ENCODE measurements around the gene TIGD4. TPM values are rescaled to one million over a fixed set of nuclear protein-coding genes. Genes with fewer than 3 reads are reported as not detected.
A peak's percentile ranks its signal among the peaks of the same experiment; 100 is the strongest.
"Not testable (repeated sequence)": the region's sequence is repeated elsewhere in the genome, so short reads cannot be mapped to it uniquely, and the experiment has no call there.

Gene TIGD4
- polyA plus RNA-seq, 3 donors, result 1.8 to 2.1 (median 2.0) TPM

DNA sequence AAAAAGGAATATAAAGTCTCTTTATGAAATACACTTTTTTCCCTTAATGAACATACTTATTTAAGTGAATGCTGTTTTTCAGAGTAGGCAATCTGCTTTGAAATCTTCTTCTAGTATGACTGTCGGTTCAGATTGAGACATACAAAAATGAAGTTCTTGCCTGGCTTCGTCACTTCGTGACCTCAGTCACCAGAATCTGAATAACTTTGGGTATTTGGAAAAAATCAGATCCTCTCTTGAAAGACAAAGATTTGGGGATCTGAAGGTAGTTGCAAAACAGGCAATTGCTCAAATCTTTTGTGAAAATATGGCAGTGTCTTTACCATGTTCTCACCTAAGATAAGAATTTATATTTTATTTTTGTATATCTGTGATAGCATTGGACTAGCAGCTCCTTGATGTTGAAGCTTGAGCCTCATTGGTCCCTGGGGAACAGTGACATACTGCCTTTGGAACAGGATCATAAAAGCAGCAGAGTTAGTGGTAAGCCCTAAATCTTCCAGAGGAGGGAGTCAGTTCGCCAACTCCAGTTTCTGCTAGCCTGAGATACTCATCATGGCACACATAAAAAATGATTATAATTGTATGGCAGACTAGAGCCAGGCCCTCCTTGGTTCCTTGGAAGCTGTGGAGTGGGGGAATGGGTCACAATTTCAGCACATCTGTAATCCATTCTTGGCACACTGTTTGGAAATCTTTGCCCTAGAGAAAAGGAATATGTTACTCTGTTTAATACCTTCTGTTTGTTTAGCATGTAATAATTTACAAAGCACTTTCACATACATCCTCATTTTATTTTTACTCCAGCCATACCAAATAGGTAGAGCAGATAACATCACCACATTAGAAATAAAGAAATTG, 5.2 kb upstream of the TIGD4 start:
- no peak for DNase-seq (ENCODE audit: low read depth in 3 of 3, low spot score in 2 of 3)

GRCh38 chr4:152780267-152780778, 793 bp upstream of the TIGD4 start:
- DNase-seq (ENCODE audit: low read depth in 3 of 3, low spot score in 2 of 3), result peak in 2 of 3 donors; percentile 24 to 34

- peak; percentile 18 to 33 (median 32) for DNase-seq (ENCODE audit: low read depth in 3 of 3, low spot score in 2 of 3)
Observed at GRCh38 chr4:152778656-152779512, 646 bp downstream of the TIGD4 start.

DNA sequence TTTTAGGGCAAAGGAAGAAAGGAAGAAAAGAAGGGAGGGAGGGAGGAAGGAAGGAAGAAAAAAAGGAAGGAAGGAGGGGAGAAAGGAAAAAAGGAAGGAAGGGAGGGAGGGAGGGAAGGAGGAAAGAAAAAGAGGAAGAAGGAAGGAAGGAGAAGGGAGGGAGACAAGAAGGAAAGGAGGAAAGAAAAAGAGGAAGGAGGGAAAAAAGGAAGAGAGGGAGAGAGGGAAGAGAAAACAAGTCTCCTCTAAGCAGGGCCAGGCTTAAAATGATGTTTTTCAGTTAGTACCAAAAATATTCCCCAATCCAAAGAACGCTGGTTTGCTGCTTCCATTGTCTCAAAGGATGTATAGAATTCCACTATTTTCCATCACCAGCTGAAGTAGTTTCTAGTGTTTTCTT, 2.0 kb downstream of the TIGD4 start:
- no peak for DNase-seq (ENCODE audit: low read depth in 3 of 3, low spot score in 2 of 3)

DNA sequence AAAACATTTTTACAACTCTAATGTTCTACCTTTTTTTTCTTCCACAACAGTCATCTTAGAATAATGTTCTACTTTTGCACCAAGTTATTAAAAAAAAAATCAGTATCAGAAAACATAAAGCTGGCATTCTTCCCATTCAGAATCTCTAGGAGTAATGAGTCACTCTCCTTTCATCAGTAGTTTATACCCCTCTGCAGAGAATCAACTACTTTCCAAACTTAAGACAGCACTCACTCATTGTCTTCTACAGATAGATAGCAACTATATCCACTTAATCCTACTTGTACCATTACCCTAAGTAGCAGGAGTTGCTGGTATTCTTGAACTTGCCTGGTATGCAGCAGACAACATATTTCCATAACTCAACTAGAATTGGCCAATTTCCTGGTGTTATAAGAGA, 3.2 kb downstream of the TIGD4 start:
- no peak for DNase-seq (ENCODE audit: low read depth in 3 of 3, low spot score in 2 of 3)

GRCh38 chr4:152773953-152774352, 5.6 kb downstream of the TIGD4 start:
- no peak for DNase-seq (ENCODE audit: low read depth in 3 of 3, low spot score in 2 of 3)

- DNase-seq (ENCODE audit: low read depth in 3 of 3, low spot score in 2 of 3), result no peak
Observed at GRCh38 chr4:152773339-152773738, 6.2 kb downstream of the TIGD4 start.

GRCh38 chr4:152771741-152772533, 7.6 kb downstream of the TIGD4 start:
- DNase-seq (ENCODE audit: low read depth in 3 of 3, low spot score in 2 of 3), result no peak

DNA sequence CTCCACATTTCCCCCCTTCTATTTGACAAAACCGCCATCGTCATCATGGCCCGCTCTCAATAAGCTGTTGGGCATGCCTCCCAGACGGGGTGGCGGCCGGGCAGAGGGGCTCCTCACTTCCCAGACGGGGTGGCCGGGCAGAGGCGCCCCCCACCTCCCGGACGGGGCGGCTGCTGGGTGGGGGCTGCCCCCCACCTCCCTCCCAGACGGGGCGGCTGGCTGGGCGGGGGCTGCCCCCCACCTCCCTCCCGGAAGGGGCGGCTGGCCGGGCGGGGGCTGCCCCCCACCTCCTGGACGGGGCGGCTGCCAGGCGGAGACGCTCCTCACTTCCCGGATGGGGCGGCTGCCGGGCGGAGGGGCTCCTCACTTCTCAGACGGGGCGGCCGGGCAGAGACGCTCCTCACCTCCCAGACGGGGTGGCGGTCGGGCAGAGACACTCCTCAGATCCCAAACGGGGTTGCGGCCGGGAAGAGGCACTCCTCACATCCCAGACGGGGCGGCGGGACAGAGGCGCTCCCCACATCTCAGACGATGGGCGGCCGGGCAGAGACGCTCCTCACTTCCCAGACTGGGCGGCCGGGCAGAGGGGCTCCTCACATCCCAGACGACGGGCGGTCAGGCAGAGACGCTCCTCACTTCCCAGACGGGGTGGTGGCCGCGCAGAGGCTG, 14.3 kb downstream of the TIGD4 start:
- not testable (repeated sequence) for DNase-seq (ENCODE audit: low read depth in 3 of 3, low spot score in 2 of 3)

DNA sequence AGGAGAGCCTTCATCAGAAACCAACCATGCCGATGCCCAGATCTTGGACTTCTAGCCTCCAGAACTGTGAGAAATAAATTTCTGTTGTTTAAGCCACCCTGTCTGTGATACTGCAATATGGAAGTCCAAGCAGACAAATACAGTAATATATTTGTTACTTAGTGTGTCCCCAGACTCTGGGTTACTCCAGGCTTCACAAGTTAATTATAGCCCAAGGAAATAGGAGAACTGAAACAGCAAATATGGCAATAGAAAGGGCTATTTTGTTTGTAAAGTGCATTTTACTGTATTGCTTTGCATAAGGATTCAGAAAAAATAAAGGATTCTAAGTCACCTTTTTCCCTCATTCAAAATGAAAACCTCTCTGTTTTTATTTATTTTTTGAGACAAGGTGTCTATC, 15.7 kb downstream of the TIGD4 start:
- no peak for DNase-seq (ENCODE audit: low read depth in 3 of 3, low spot score in 2 of 3)

DNA sequence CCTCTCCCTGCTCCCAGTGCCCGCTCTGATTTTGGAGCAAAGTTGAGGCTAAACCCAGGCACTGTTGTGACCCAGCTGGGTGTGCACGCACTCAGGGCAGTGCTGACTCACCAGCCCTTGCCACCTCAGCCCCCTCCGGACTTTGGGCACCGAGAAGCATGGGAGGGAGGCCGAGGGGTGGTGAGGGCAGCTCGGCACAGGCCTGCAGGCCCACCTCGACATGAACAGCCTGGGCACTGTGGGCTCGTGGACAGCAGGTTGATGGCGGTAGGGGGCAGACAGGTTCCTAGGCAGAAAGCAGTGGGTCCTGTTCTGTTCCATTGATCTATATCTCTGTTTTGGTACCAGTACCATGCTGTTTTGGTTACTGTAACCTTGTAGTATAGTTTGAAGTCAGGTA, 30.9 kb downstream of the TIGD4 start:
- DNase-seq (ENCODE audit: low read depth in 3 of 3, low spot score in 2 of 3), result no peak

GRCh38 chr4:152747444-152747843, 32.1 kb downstream of the TIGD4 start:
- no peak for DNase-seq (ENCODE audit: low read depth in 3 of 3, low spot score in 2 of 3)

- DNase-seq (ENCODE audit: low read depth in 3 of 3, low spot score in 2 of 3), result no peak
Observed at GRCh38 chr4:152738827-152739226, 40.7 kb downstream of the TIGD4 start.

GRCh38 chr4:152735906-152736305, 43.6 kb downstream of the TIGD4 start:
- DNase-seq (ENCODE audit: low read depth in 3 of 3, low spot score in 2 of 3), result no peak

DNA sequence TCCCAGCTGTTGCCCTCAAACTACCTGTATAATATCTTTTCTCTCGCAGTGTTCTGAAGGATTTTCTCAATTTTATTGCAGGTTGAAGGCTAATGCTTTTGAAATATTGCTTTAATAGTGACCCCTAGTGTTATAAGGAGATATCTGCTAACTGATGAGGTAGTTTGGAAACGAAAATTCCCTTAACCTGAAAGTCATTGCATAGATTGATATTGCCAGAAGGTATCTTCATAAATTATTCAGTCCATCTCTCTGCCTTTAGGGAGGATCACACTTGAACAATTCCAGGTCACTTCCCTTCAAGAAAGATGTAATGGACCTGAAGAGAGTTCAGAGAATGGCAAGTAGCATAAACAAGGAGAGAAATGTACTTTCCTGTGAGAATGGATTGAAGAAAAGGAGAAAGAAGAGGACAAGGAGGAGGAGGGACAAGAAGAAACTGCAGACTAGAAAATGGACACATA, 44.1 kb downstream of the TIGD4 start:
- DNase-seq (ENCODE audit: low read depth in 3 of 3, low spot score in 2 of 3), result no peak

DNA sequence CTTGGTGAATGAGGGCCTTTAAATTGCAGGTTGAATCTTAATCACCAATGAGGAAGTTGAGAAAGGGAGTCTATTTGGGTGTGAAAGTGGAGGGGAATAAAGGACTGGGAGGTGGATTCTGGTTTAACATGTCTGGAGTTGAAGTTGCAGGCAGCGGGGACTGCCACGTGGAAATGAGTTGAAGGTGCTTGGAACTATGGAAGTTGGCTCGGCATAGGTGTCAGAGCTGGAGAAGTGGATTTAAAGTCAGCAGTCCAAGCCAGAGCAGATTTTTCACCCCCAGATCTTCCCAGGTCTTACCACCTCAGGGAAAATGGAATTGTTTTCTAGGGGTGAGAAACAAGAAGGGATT, 44.9 kb downstream of the TIGD4 start:
- no peak for DNase-seq (ENCODE audit: low read depth in 3 of 3, low spot score in 2 of 3)

- DNase-seq (ENCODE audit: low read depth in 3 of 3, low spot score in 2 of 3), result no peak
Observed at GRCh38 chr4:152734015-152734698, 45.4 kb downstream of the TIGD4 start.

- DNase-seq (ENCODE audit: low read depth in 3 of 3, low spot score in 2 of 3), result no peak
Observed at GRCh38 chr4:152731997-152732396, 47.5 kb downstream of the TIGD4 start.

GRCh38 chr4:152729466-152729865, 50.1 kb downstream of the TIGD4 start:
- DNase-seq (ENCODE audit: low read depth in 3 of 3, low spot score in 2 of 3), result no peak

- no peak for DNase-seq (ENCODE audit: low read depth in 3 of 3, low spot score in 2 of 3)
Observed at GRCh38 chr4:152728343-152728742, 51.2 kb downstream of the TIGD4 start.

Data from right renal cortex interstitium (tissue), 3 donors.